PFSK-1 (cell line): Measurements from ENCODE around the gene IFT81.

Experiments used
- FOXP2 ChIP-seq: optimal IDR thresholded peaks from 2 replicates; pipeline ENCODE3; 2011; ENCODE audit warnings: borderline replicate concordance, control low read depth, inconsistent platforms; ENCODE audit not compliant: insufficient read depth; ENCODE audit errors: extremely low read length, extremely low read depth
- POLR2AphosphoS5 ChIP-seq: IDR thresholded peaks from 2 replicates; pipeline ENCODE4 v1.6.1; 2012; ENCODE audit warnings: low read depth, mild to moderate bottlenecking, control low read depth, low read length, moderate library complexity
- SIN3A ChIP-seq: IDR thresholded peaks from 2 replicates; pipeline ENCODE4 v1.6.1; 2012; ENCODE audit warnings: mild to moderate bottlenecking, low read length, moderate library complexity, borderline replicate concordance; ENCODE audit not compliant: insufficient read depth
- TAF1 ChIP-seq: IDR thresholded peaks from 2 replicates; pipeline ENCODE4 v1.6.1; 2012; ENCODE audit warnings: low read length, control low read depth, borderline replicate concordance; ENCODE audit not compliant: insufficient read depth
- TF ChIP-seq, protein P1 (sequence below), 2 experiments: IDR thresholded peaks; 2 replicates each; pipeline versions ENCODE4 v1.6.1 to v1.8.0; 2011 to 2012; ENCODE audit warnings: low read depth in 2 of 2, low read length in 2 of 2, control low read depth in 1 of 2, inconsistent platforms in 1 of 2, mild to moderate bottlenecking in 1 of 2, moderate library complexity in 1 of 2; ENCODE audit not compliant: insufficient read depth in 1 of 2

IFT81 gene

DNA sequence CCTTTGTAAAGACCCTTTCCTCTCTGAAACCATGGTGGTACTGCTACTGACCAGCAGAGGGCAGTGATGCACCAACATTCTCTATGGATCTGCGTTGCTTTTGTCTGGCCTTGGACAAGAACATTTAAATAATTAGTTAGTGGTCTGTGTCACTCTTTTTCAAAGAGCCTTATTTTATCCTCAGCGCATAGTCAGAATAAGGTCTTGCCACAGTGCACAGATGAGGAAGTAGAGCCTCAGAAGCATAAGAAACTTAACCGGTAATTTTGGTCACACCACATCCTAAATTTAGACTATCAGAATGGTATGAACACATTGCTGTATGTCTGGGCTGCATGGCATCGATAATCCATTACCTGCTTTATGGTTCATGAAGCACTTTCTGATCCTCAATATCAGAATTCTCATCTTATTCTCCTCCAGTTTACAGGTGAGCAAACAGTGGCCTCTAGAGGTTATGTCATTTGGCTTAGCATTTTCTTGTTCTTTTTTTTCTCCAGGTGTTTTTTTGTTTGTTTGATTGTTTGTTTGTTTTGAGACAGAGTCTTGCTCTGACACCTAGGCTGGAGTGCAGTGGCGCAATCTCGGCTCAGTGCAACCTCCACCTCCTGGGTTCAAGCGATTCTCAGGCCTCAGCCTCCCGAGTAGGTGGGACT, 23.7 kb upstream of the IFT81 start:
- no peak for TF ChIP-seq SIN3A
- no peak for TF ChIP-seq POLR2AphosphoS5
- no peak for TF ChIP-seq TAF1
- TF ChIP-seq, protein P1, sequence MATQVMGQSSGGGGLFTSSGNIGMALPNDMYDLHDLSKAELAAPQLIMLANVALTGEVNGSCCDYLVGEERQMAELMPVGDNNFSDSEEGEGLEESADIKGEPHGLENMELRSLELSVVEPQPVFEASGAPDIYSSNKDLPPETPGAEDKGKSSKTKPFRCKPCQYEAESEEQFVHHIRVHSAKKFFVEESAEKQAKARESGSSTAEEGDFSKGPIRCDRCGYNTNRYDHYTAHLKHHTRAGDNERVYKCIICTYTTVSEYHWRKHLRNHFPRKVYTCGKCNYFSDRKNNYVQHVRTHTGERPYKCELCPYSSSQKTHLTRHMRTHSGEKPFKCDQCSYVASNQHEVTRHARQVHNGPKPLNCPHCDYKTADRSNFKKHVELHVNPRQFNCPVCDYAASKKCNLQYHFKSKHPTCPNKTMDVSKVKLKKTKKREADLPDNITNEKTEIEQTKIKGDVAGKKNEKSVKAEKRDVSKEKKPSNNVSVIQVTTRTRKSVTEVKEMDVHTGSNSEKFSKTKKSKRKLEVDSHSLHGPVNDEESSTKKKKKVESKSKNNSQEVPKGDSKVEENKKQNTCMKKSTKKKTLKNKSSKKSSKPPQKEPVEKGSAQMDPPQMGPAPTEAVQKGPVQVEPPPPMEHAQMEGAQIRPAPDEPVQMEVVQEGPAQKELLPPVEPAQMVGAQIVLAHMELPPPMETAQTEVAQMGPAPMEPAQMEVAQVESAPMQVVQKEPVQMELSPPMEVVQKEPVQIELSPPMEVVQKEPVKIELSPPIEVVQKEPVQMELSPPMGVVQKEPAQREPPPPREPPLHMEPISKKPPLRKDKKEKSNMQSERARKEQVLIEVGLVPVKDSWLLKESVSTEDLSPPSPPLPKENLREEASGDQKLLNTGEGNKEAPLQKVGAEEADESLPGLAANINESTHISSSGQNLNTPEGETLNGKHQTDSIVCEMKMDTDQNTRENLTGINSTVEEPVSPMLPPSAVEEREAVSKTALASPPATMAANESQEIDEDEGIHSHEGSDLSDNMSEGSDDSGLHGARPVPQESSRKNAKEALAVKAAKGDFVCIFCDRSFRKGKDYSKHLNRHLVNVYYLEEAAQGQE (IDR thresholded peaks at IDR 0.05; ENCODE audit: insufficient read depth in 1 of 2, low read depth in 2 of 2, low read length in 2 of 2), result no peak
- no peak for TF ChIP-seq FOXP2

DNA sequence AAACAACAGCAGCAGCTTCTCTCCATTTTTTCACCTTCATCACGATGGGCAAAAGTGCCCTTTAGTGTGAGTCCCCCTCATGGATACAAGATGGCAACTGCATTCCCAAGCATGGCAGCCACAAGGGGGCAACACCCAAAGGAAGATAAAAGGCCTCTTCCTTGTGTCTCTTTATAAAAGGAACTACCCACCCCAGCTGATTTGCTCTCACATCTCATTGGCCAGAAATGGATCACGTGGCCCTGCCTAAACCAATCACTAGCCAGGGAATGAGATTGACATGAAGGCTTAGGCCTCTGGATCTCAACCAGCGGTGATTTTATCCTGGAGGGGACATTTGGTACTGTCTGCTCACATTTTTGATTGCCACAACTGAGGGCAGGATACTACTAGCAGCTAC, 21.9 kb upstream of the IFT81 start:
- TF ChIP-seq, protein P1 (IDR thresholded peaks at IDR 0.05; ENCODE audit: insufficient read depth in 1 of 2, low read depth in 2 of 2, low read length in 2 of 2), result no peak
- TF ChIP-seq TAF1 (no peak), SIN3A (no peak), POLR2AphosphoS5 (no peak), FOXP2 (no peak)

DNA sequence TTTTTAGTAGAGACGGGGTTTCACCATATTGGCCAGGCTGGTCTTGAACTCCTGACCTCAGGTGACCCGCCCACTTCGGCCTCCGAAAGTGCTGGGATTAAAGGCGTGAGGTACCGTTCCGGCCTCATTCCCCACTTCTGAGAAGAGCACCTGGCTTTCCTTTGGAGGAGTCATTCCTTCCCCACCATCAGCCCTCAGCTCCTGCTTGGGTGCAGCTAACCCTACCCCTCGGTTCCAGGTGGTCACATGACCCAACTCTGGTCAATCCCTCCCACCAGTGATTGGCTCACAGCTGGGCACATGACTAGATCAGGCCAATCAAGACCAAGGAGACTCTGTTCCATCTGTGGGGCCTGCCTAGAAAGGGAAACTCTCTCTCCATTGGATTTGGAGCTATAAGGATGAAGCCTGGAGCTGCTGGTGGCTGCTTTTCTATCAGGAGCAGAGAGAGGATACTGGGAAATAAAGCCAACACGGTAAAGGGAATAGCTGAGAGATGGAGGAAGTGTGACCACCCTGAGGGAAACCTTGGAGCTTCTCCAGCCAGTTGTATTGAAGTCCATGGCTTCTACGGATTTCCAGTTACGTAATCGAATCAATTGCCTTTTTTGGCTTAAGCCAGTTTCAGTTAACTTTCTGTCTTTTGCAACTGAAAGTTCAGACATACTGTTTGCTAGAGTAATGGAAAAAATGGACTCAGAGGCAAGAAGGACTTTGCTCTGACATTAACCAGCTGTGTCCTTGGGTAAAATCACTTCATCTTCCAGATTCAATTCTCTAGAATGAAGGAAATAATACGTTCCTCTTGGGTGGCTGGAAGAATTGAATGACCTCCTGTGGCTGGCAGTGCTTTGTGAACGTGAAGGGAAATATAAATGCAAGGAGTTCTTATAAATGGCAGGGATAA, 19.7 kb upstream of the IFT81 start:
- TF ChIP-seq POLR2AphosphoS5 (no peak), FOXP2 (no peak), SIN3A (no peak), TAF1 (no peak)
- TF ChIP-seq, protein P1 (IDR thresholded peaks at IDR 0.05; ENCODE audit: insufficient read depth in 1 of 2, low read depth in 2 of 2, low read length in 2 of 2), result no peak

DNA sequence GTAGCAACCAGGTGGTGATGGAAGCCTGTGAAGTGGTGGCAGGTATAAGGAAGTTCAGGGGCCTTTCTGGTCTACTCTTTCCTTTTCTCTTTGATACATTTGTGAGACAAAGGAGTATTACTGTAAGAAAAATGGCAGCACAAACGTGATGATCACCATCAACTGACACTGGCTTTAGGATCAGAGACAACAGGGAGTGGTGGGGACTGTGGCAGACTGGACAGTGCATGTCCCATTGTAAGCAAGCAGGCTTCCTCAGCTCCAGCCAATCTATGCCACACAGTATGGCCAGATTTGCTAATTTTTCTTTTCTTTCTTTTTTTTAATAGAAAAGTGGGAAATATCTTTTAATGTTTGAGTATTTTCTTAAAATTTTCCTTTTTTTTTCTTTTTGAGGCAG, 19.0 kb upstream of the IFT81 start:
- TF ChIP-seq TAF1 (no peak), FOXP2 (no peak), SIN3A (no peak), POLR2AphosphoS5 (no peak)
- TF ChIP-seq, protein P1 (IDR thresholded peaks at IDR 0.05; ENCODE audit: insufficient read depth in 1 of 2, low read depth in 2 of 2, low read length in 2 of 2), result no peak
